Measurements from ENCODE around the gene FGD2. TPM values are rescaled to one million over a fixed set of nuclear protein-coding genes. Genes with fewer than 3 reads are reported as not detected.
A peak's percentile ranks its signal among the peaks of the same experiment; 100 is the strongest.

FGD2 gene
- total and polyA plus RNA-seq, 9 of the 15 experiments (the other 6 are each of a cell fraction or from before 2014, with no cell fraction given): 0.09 TPM; not detected in 8

DNA sequence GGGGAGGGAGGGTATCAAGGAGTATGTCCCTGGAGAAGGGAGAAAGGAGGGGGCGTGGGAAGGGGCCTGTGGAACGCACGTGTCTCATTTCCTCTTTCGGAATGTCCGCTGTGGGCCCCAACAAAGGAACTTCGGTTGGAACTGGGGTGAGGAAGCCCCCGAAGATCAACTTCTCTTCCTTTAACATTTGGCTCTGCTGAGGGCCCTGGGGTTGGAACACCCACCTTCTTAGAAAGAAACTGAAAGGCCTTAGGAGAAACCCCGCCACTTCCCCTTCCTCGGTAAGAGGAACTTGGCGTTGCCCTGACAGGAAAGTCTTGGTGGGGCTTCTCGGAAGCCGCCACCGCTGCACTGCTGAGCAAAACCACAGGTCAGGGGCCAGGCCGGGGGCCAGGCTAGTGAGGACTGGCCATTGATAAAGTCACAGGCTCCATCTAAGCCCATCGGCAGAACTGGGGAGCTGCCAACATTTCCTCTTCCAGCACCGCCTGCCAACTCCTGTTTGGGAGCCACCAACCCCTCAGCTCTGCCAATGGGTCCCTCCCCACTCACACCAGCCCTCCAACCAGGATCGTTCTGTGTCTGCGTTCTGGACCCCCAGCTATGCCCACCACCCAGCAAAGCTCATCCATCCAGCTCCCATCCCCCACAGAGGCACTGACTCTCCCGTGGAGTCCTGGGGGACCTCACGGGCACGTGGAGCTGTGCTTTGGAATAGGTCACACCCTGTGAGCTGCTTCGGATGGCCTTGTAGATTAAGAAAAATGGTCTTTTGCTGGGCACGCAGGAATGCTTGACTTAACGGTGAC is 44.8 kb downstream of the FGD2 start:
- Histone ChIP-seq H3K9me3 (replicated peaks; ENCODE audit: control insufficient read depth, insufficient read depth, low read depth, low read length) (no peaks in the 10 kb centered on the region), H3K4me2 (ENCODE audit: insufficient read depth, low read length) (peak overlapping the region; percentile 80), H3K79me2 (ENCODE audit: control insufficient read depth, insufficient read depth, low read length) (peaks cover 33% of the 10 kb centered on the region; the same call in 2 of the 3 replicates), H3K27ac (ENCODE audit: extremely low read depth, low read depth, low read length) (peak overlapping the region; percentile 95), H3K4me3 (peak overlapping the region; percentile 27), H2AFZ (ENCODE audit: low read depth, low read length) (peak overlapping the region; percentile 69), H3K9ac (ENCODE audit: insufficient read depth in 1 of 2, low read depth in 2 of 2, low read length in 2 of 2) (peak overlapping the region; percentile 82), H3K27me3 (ENCODE audit: control insufficient read depth in 2 of 2, insufficient read depth in 2 of 2, low read length in 2 of 2) (no peaks in the 10 kb centered on the region), H3K36me3 (ENCODE audit: control insufficient read depth, insufficient read depth, low read length) (no peaks in the 10 kb centered on the region), H3K4me1 (replicated peaks in 1 of 2; ENCODE audit: control insufficient read depth in 2 of 2, insufficient read depth in 2 of 2, low read length in 2 of 2) (peaks cover 61 to 72% of the 10 kb centered on the region in 2 experiments), H4K20me1 (replicated peaks; ENCODE audit: control insufficient read depth, insufficient read depth, low read length) (no peaks in the 10 kb centered on the region), H3K9me1 (ENCODE audit: control insufficient read depth, insufficient read depth, low read length) (no peaks in the 10 kb centered on the region)
- intact Hi-C loops (cut with micrococcal nuclease) (loop anchor here (1.0 to 2.0 kb wide), 5 partner anchors 12 to 133 kb away; no protein-coding TSS in a partner anchor), in situ Hi-C loops (cut with MboI) (loop anchor here (5.0 to 10.0 kb wide), 2 partner anchors 122 to 155 kb away; partner anchors contain the start of gene PIM1)
- ATAC-seq: peak; percentile 77
- DNase-seq (ENCODE audit: extremely low read depth in 1 of 4, low spot score in 3 of 4): peak; percentile 67 to 98 (median 82)
- peak; percentile 92 for FAIRE-seq
- under 1% methylated on average over 22 of the region's 24 CpGs for WGBS (ENCODE audit: insufficient coverage, low coverage, missing lambda C conversion rate)
- no TSS peak for BruUV-seq (replicated peaks)
- ChIA-PET CTCF (ENCODE audit: low intra/inter-chr PET ratio) (interaction anchor here (1.0 to 4.6 kb wide), 3 partner anchors 21 to 159 kb away, joined by 3 to 83 read pairs (median 31); partner anchors contain the start of gene PIM1), POLR2A (interaction anchor here (0.5 to 4.7 kb wide), 14 partner anchors 15 to 260 kb away, joined by 3 to 36 read pairs (median 4); partner anchors contain the start of gene PIM1)
- TF ChIP-seq ZNF639 (CRISPR knock-in tag; conservative IDR thresholded peaks at IDR 0.05 in 1 of 2, IDR thresholded peaks at IDR 0.05 in 1 of 2) (peak in 1 of 2 experiments; percentile 74; a peak in 1 of 4 replicates), NFRKB (IDR thresholded peaks at IDR 0.05; ENCODE audit: low read depth) (peak; percentile 89), RAD21 (CRISPR knock-in tag; conservative IDR thresholded peaks at IDR 0.05 in 1 of 2, IDR thresholded peaks at IDR 0.05 in 1 of 2) (peak; percentile 24 to 30; a peak in 2 of 4 replicates), TEAD4 (IDR thresholded peaks at IDR 0.05; ENCODE audit: low read length) (peak; percentile 79; the same call in 1 of the 2 replicates), TEAD4 (CRISPR knock-in tag; IDR thresholded peaks at IDR 0.05; ENCODE audit: borderline replicate concordance) (no peak), NRF1 (conservative IDR thresholded peaks at IDR 0.05 in 1 of 2, IDR thresholded peaks at IDR 0.05 in 1 of 2) (0 out of 4 replicates have a peak, but pooled peaks have one; percentile 5 to 33), ZNF589 (CRISPR knock-in tag; IDR thresholded peaks at IDR 0.05; ENCODE audit: low read depth) (peak; percentile 90; the same call in 1 of the 2 replicates), BMI1 (IDR thresholded peaks at IDR 0.05; ENCODE audit: low read length) (no peak), SMARCA4 (IDR thresholded peaks at IDR 0.05) (peak; percentile 72), ZNF134 (CRISPR knock-in tag; conservative IDR thresholded peaks at IDR 0.05) (no peak), CHAMP1 (IDR thresholded peaks at IDR 0.05) (peak; percentile 56; the same call in 1 of the 2 replicates)
- TF ChIP-seq, protein P1, sequence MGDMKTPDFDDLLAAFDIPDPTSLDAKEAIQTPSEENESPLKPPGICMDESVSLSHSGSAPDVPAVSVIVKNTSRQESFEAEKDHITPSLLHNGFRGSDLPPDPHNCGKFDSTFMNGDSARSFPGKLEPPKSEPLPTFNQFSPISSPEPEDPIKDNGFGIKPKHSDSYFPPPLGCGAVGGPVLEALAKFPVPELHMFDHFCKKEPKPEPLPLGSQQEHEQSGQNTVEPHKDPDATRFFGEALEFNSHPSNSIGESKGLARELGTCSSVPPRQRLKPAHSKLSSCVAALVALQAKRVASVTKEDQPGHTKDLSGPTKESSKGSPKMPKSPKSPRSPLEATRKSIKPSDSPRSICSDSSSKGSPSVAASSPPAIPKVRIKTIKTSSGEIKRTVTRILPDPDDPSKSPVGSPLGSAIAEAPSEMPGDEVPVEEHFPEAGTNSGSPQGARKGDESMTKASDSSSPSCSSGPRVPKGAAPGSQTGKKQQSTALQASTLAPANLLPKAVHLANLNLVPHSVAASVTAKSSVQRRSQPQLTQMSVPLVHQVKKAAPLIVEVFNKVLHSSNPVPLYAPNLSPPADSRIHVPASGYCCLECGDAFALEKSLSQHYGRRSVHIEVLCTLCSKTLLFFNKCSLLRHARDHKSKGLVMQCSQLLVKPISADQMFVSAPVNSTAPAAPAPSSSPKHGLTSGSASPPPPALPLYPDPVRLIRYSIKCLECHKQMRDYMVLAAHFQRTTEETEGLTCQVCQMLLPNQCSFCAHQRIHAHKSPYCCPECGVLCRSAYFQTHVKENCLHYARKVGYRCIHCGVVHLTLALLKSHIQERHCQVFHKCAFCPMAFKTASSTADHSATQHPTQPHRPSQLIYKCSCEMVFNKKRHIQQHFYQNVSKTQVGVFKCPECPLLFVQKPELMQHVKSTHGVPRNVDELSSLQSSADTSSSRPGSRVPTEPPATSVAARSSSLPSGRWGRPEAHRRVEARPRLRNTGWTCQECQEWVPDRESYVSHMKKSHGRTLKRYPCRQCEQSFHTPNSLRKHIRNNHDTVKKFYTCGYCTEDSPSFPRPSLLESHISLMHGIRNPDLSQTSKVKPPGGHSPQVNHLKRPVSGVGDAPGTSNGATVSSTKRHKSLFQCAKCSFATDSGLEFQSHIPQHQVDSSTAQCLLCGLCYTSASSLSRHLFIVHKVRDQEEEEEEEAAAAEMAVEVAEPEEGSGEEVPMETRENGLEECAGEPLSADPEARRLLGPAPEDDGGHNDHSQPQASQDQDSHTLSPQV (IDR thresholded peaks at IDR 0.05): peak; percentile 97
